HG03159 (cell line): ENCODE data around the gene KCNH6.

Experiments used
- ATAC-seq: cut with Tn5 transposase; IDR thresholded peaks from one replicate; pipeline ENCODE4 v1.9.1; 2021; ENCODE audit warnings: mild to moderate bottlenecking, moderate library complexity; ENCODE audit not compliant: unreplicated experiment

KCNH6 gene

GRCh38 chr17:63531022-63531965, 8.1 kb downstream of the KCNH6 start:
- ATAC-seq = no peak

- no peak for ATAC-seq
Observed at GRCh38 chr17:63533433-63534077, 10.4 kb downstream of the KCNH6 start.

- no peak for ATAC-seq
Observed at GRCh38 chr17:63534078-63534570, 11.0 kb downstream of the KCNH6 start.

GRCh38 chr17:63534816-63535455, 11.8 kb downstream of the KCNH6 start:
- ATAC-seq = no peak

GRCh38 chr17:63535640-63536039, 12.5 kb downstream of the KCNH6 start:
- ATAC-seq = no peak

GRCh38 chr17:63537001-63537400, 13.8 kb downstream of the KCNH6 start:
- no peak for ATAC-seq

- ATAC-seq = no peak
Observed at GRCh38 chr17:63537991-63538692, 15.0 kb downstream of the KCNH6 start.

GRCh38 chr17:63538693-63539595, 15.8 kb downstream of the KCNH6 start:
- ATAC-seq = no peak

- ATAC-seq = no peak
Observed at GRCh38 chr17:63540590-63540989, 17.4 kb downstream of the KCNH6 start.

GRCh38 chr17:63542218-63542545, 19.0 kb downstream of the KCNH6 start:
- no peak for ATAC-seq

- no peak for ATAC-seq
Observed at GRCh38 chr17:63542942-63543821, 20.0 kb downstream of the KCNH6 start.

- no peak for ATAC-seq
Observed at GRCh38 chr17:63543822-63544420, 20.8 kb downstream of the KCNH6 start.

- no peak for ATAC-seq
Observed at GRCh38 chr17:63544467-63545301, 21.5 kb downstream of the KCNH6 start.

- ATAC-seq = no peak
Observed at GRCh38 chr17:63546308-63547082, 23.3 kb downstream of the KCNH6 start.

- no peak for ATAC-seq
Observed at GRCh38 chr17:63547083-63547523, 23.9 kb downstream of the KCNH6 start.

GRCh38 chr17:63549289-63549945, 26.3 kb downstream of the KCNH6 start:
- peak; percentile 16 for ATAC-seq
